Activated gamma-delta T cell treated with anti-CD3 and anti-CD28 coated beads, Interleukin-2, amount 50 U/mL, for 16 hours (primary cell): ENCODE data around the gene C17orf100.
"Not testable (repeated sequence)": the region's sequence is repeated elsewhere in the genome, so short reads cannot be mapped to it uniquely, and the experiment has no call there.

Experiments
- DNase-seq: peaks from one replicate; pipeline ENCODE4 v3.0.0-alpha.2; 2020; ENCODE audit warnings: low read depth

C17orf100 gene

DNA sequence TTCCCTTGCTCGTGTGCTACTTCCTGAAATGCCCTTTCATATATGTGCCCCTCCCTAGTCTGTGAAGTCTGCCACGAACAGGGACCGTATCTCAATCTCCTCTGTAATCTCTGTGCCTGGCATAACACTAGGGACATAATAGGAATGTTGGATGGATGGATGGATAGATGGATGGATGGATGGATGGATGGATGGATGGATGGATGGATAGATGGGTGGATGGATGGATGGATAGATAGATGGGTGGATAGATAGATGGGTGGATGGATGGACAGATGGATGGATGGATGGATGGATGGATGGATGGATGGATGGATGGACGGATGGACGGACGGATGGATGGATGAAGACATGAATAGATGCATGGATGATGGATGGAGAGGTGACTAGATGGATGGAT is 40.4 kb downstream of the C17orf100 start:
- DNase-seq = not testable (repeated sequence)

DNA sequence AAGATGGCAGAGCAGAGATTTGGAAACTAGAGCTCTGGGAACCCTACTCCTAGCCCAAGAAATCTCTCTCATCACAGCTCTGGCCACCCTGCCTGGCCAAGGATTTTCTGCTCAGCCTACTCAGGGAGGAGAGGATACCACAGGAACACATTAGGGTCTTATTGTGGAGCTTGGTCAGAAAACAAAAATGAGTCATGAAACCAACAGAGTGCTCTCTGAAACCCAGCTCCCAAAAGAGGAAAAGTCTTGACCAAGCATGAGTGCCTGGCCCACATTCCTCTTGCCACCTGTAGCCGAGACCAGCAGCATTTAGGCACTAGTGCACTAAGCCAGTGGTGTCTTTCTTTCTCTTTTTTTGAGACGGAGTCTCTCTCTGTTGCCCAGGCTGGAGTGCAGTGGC is 43.5 kb downstream of the C17orf100 start:
- DNase-seq = no peak

DNA sequence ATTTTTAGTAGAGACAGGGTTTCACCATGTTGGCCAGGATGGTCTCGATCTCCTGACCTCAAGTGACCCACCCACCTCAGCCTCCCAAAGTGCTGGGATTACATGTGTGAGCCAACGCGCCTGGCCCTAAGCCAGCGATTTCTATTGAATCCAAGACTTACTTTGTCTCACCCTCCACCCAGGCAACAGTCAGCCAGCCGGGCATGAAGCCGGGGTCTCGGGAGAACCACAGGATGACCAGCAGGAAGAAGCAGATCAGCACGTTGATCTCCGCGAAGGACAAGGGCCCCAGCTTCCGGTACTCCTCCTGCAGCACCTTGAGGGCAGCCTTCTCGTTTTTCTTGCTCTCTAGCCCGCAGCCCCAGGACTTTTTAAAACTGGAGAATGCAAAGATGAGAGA is 44.0 kb downstream of the C17orf100 start:
- DNase-seq = no peak

DNA sequence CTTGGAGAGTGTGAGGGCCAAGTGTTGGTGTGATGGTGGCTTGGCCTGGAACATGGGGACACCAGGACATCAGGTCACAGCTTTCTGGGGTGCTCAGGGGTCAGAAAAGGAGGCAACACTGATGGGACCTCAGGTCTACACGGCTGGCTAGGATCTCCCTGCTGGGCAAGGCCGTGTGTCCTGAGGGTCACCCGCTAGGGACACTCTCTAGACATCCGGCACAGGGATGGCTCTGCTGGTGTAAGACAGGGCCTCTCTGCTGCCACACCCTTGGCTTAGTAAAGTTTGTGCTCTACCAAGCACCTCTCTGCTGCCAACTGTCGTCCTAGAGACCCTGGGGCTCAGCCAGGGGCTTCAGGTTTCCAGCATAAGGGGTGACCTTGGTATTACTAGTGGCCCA is 45.3 kb downstream of the C17orf100 start:
- no peak for DNase-seq

DNA sequence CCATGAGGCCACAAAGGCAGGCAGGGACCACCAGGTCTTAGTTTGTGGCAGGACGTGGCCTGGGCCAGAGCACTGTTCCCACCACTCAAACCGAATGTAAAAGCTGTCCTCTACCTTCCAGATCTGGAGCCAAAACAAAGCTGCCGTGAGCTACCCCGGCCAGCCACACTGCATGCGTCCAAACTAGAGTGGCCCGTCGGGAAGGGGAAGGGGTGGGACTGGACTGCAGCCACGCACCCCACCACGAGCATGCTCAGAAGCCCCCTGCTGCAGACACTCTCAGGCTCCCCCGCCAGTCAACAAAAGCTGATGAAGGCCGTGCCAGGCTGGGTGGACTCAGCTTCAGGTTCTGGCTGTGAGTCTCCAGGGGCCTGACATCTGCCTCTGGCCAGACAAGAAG is 46.4 kb downstream of the C17orf100 start:
- DNase-seq = no peak

DNA sequence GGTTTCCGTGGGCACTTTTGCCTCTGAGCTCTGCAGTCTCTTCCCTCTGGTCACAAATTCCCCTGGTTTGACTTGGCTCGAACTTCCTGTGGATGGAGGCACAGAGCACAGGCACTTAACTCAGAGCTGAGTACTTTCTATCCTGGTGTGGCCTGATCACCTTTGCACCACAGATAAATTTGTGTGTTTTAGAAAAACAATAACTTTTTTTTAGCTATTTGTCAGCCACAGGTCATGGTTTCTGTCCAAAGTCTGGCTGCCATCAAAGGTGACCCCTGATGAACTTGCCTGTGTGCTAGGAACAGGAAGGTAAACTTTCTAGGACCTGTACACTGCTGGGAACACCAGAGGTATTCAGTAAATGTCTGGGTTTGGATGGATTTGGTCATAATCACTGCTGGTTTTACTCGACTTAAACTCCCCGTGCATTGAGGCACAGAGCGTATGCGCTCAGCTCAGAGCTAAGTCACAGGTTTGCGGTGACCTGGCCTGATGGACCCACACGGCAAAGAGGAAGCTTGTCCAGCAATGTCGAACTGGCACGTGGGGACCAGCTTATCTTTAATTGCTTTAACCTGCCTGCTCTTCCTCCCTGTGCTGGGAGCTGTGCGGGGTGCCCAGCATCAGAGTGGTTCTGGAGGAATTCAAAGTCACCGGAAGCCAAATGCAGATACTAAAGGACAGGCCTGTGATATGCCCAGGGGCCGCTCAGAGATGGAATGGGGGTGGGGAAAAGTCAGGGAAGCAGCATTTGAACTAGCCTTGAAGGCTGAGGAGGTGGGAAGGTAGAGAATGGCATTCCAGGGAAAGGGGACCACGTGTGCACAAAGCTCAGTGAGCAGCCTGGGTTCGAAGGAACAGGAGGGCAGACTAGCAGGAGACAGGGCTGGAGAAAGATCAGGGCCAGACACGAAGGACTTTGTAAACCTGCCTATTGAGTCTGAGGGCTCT is 48.7 kb downstream of the C17orf100 start:
- DNase-seq = no peak

DNA sequence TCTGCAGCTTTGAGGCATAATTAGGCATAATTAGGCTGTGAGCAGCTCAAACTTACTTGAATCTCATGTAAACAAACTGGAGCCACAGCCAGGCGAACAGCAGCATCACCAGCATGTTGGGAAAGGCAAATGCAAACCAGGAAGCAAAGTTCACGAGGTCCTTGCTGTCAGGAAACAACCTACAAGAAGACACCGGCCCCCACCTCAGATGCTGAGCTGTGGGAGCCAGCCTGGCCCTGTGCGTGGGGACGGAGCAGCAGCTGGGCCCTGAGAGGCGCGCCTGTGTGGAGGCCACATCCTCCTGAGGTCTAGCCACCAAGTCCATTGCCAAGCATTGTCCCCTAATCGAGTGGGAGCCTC is 49.4 kb downstream of the C17orf100 start:
- no peak for DNase-seq

DNA sequence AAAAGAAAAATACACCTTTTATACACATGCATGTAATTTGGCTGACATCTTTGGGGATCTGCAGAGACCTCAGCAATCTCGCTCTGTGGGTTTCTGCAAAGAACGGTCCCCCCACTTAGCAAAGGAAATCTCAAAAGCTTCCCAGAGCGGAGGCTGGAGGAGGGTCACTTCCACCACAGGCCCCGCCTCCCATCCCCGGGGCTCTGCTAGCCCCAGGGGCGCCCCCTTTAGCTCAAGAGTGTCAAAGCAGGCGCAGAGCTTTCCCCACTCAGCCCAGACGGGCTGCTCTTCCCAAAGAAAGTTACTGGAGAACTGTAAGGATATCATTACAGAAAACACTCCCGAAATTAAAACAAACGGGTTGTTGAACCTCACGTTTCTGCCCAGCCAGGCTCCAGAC is 50.2 kb downstream of the C17orf100 start:
- DNase-seq = no peak

DNA sequence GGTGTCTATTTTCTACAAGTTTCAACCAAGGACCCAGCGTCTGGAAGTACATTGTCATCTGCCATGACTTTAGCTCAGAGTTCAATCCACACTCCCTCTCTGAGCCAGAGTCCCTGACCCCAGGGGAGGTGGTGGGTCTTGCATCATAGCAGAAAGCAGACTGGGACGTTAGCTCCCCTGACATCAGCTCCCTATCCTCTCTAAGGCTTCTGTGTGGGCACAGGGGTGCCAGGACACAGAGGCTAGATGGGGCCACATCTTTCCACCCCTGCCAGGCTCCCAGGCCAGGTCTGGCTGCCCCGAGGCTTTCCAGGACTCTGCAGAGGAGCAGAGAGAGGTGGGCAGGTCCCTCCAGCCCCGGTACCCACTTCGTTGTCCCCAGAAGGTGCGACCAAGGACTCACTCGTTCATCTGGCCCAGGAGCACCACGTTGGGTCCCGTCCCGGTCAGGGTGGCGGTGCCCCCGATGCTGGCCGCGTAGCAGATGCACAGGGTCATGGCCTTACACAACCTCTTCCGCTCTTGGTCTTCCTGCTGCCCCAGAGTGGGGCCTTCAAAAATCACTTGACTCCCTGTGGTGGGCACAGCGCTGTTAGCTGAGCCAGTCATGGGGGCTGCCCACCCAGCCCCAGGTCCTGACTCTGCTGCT is 51.1 kb downstream of the C17orf100 start:
- no peak for DNase-seq
